HG02678 (cell line): ENCODE measurements around the gene RMC1.
"Not testable (repeated sequence)": the region's sequence is repeated elsewhere in the genome, so short reads cannot be mapped to it uniquely, and the experiment has no call there.

Experiments
- ATAC-seq: cut with Tn5 transposase; IDR thresholded peaks from one replicate; pipeline ENCODE4 v1.9.1; 2021; ENCODE audit warnings: mild to moderate bottlenecking, moderate library complexity; ENCODE audit not compliant: unreplicated experiment

The RMC1 gene

DNA sequence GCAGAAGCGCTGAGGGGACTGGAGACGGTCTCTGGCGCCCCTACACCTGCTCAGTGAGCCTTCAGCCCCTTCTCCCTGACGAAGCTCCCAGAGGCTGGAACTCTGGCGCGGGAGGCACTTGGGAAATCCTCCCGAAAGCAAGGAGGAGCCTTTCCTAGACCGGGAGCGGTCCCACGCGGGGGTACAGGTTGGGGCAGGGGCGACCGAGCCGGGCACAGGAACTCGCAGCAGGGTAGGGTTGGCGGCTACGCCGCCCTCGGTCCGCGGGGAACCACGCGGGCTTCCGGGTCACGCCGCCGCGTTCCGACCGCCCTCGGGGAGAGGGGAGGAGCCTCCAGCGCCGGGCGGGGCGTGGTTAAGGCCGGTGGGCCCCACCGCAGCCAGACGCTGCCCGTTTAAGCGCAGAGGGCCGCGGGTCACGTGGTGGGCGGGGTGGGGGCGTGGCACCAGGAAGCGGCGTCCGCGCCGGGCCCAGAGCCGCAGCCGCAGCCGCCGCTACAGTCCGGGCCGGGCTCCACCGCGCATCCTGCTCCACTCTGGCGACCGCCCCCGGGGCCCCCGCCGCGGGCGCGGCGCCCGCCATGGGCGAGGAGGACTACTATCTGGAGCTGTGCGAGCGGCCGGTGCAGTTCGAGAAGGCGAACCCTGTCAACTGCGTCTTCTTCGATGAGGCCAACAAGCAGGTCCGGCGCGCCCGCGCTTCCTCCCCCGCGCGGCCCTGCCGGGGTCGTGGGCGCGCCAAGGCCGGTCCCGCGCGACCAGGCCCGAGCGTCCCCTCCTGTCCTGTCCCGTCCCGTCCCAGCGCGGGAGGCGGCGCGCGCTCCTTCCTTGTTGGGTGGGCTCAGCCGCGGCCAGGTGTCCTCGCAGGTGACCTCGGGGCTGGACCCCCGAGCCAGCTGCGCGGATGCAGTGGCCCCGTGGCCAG is at the start of gene RMC1:
TSS of gene RMC1 (plus strand) at position 474 of the 925 bp plus-strand sequence. CDS start at position 582, 108 bp downstream.
- peak; percentile 80 for ATAC-seq

DNA sequence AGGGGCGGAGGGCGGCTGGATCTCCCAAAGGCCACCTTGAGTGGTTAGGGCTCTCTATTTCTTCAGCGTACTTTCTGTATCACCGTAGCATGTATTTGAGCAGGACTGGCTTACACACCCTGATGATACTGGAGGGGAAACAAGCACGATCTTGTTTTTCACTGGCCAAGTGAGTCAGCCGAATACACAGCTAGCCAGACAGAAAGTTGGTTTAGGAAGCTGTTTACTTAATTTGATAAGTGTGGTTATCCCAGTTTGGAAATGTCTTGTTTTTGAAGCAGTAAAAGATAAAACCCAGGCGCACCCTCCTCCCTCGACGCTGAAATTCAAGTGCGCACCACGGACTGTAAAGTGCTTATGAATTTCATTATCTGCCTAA is 49.6 kb upstream of the RMC1 start:
- ATAC-seq: peak; percentile 10

- ATAC-seq: no peak
These were observed 46.5 kb upstream of the RMC1 start for GRCh38 chr18:23456835-23457234.

- no peak for ATAC-seq
These were observed 44.3 kb upstream of the RMC1 start for GRCh38 chr18:23458830-23459529.

DNA sequence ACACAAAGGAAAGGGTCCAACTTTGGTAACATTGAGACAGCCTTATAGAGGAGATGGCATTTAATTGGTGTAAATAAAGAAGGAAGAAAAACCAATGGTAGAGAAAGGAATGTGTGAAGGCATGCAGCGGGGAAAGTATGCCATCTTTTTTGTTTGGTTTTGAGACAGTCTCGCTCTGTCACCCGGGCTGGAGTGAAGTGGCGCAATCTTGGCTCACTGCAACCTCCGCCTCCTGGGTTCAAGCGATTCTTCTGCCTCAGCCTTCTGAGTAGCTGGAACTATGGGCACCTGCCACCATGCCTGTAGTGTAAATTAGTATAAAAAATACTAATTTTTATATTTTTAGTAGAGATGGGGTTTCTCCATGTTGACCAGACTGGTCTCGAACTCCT is 43.8 kb upstream of the RMC1 start:
- no peak for ATAC-seq

DNA sequence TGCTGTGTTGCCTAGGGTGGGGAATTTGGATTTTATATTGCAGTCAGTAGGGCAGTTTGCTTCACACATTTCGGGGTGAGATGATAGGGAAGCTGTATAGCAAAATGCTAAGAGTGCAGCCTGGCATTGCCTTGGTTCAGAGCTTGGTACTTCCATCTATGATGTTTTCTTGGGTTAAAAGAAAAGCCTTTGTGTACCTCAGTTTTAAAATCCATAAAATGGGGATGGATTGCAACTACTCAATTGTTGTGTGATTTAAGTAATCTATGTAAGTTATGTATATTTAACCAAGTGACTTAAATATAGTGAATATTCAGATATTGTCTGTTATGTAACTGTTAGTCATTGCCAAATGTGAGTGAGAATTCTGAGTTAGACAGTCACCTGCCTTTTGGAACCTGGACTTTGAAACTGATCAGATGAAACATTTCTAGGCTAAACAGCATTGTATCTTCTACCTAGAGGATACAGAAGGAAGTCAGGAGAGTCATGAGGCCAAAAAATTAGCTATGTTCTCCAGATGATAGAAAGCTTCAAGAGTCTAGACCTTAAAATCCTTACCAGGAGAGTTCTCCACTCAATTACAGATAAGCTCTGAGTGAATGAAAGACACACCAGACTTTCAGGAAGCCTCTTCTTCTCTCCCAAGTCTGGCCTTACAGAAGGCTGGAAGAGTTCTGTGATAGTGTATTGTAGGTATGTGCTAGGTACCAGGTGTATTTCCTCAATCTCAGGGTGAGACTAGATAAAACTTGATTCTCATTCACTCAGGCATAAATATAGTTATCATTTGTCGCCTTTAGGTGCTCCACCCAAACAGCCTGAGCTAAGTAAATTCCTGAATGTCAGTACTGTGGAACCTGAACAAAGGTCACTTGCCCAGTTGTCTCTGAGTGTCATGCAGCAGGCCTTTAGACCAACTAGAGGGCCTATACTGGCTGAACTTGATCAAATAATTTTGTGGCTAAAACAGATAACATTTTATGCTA is 42.7 kb upstream of the RMC1 start:
- no peak for ATAC-seq

- ATAC-seq: no peak
These were observed 40.4 kb upstream of the RMC1 start for GRCh38 chr18:23462876-23463275.

DNA sequence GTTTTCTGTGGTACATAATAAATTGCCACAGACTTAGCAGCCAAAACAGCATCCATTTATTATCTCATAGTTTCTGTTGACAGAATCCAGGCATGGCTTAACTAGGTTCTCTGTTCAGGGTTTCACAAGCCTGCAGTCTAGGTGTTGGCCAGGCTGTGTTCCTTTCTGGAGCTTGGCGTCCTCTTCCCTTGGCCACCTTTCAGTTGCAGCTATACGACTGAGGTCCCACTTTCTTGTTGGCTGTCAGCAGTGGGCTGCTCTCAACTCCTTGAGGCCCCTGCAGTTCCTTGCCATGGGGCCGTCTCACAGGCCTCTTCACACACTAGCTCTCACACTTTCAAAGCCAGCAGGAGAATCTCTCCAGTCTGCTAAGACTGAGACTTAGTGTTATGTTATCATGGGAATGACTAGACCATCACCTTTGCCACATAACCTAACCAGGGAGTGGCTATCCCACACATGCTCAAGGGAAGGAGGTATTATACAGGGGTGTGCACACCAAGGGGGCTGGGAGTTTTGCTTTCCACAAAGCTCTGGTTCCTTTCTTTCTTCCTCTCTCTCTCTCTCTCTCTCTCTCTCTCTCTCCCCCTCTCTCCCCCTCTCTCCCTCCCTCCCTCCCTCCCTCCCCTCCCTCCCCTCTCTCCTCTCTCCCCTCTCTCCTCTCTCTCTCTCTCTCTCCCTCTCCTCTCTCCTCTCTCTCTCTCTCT is 34.4 kb upstream of the RMC1 start:
- no peak for ATAC-seq

DNA sequence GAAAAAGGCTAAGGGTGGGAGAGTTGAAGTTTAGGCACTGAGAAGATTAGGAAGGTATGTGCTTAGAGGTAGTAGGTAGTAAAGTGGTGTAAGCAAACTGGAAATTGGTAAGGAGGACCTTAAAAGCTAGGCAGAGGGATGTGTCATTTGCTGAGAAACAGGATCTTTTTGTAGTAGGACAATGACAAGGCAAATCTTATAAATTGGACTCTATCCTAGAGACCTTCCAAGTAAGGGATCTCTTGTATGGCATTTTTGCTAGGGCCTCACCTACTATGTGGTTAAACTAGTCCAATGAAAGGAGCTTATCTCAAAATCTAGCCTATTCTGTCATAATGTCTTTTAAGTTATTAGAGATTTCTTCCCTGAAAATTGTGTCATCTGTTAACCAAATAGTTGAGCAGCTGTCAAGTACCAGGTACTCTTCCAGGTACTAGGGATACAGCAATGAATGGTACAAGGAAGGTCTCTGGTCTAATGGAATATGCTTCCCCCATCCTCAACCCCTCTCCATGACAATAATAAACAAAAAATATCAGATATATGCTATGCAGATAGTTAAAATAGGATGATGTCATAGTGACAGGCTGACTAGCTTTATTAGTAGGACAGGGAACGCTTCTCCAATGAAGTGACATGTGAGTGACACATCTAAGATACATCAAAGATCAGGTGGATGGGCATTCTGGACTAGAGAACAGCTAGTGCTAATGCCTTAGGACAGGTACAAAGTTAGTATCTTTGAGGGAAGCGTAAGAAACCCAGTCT is 32.5 kb upstream of the RMC1 start:
- no peak for ATAC-seq

GRCh38 chr18:23471486-23471885 is 31.8 kb upstream of the RMC1 start:
- ATAC-seq: no peak

DNA sequence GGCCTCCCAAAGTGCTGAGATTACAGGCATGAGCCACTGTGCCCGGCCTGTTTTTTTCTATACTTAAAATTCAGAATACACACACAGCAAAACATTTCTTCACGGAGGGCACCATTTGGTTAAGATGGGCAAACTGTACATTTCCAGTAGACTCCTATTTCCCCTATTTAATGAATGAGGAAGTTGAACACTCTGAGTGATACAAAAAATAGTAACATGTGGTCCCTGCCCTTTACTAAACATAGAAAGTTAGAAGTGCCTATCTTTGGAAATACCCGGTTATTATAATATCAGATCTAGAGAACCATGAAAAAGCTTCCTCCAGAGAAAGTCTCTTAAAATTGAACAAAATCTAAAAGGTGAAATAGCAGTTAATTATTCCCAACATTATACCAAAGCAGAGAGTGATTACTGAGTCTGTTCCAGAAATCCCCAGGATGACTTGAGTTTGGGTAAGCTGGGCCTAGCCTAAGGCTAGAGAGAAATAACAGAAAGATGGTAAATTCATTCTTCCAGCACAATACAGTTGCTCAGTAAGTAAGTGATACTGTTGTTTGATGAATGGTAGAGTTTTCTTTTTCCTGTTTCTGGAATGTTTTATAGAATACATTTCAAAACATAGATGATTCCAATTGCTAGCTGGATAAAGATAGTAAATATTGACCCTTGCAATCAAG is 23.3 kb upstream of the RMC1 start:
- ATAC-seq: no peak

DNA sequence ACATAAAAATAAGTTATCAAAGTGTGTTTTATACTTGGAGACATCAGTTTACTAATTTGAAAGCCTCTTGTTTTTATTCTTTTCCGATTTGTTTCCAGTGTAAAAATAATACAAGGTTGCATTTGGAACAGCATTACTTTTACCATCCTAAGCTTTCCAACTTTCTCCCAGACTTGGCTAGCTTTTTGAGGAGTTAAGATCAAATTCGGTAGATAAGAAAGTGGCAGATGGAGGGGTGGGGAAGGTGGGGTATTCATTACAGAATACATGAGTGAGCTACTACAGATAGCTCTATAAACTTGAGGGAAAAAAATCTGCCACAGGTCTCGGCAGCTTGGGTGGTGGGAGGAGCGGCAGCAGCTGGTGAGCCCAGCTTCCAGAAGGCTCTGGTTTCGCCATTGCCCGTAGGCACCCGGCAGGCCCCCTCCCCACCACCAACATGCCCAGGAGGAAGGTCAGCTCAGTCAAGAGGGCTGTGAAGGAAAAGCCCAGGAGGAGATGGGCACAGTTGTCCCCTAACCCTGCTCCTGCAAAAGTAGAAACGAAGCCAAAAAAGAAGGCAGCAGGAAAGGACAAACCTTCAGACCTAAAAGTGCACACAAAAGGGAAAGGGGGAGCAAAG is 18.6 kb upstream of the RMC1 start:
- ATAC-seq: no peak

- no peak for ATAC-seq
These were observed 17.9 kb upstream of the RMC1 start for GRCh38 chr18:23485386-23485785.

- ATAC-seq: peak; percentile 76
These were observed 15.4 kb upstream of the RMC1 start for GRCh38 chr18:23487738-23488570.

- not testable (repeated sequence) for ATAC-seq
These were observed 13.7 kb upstream of the RMC1 start for GRCh38 chr18:23489586-23489985.

- ATAC-seq: no peak
These were observed 9.7 kb upstream of the RMC1 start for GRCh38 chr18:23493654-23494053.

DNA sequence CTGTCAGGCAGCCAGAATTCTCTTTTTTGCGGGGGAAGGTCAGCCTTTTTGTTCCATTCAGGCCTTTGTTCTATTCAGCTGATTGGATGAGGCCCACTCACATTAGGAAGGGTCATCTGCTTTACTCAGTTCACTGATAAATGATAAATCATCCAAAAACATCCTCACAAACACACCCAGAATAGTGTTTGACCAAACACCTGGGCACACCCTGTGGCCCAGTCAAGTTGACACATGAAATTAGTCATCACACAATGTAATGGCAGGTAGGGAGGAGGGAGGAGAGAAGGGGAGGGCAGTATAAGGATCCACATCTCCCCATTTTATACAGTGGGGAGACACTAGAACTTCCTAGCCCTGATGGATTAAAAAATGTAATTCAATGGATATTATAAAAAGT is 8.3 kb upstream of the RMC1 start:
- no peak for ATAC-seq
